Adipose tissue (tissue), 3 donors: Measurements from ENCODE around the gene BMF. TPM values are rescaled to one million over a fixed set of nuclear protein-coding genes. Genes with fewer than 3 reads are reported as not detected.

Experiments
- H3K27ac ChIP-seq: one replicate; pipeline ENCODE4 v1.5.1; 2013; ENCODE audit warnings: low read depth, low read length
- whole genome bisulfite sequencing, 3 donors: extraction: QIAGEN DNeasy Blood & Tissue Kit; methylation state at CpG; one replicate each; pipeline ENCODE4 v1.1.7; 2013; 5-methylcytosine and 5-hydroxymethylcytosine counted together
- polyA plus RNA-seq, 3 donors: library from polyadenylated mRNA; stranded (reverse); fragments of 200-250 nt; gene quantifications; one replicate each; pipeline ENCODE4 v1.2.3, GENCODE V29; 2013
- donor health status: healthy with polysubstance abuse.
- donor health status: Bipolar disorder and iron deficiency.
- donor health status: healthy.

Gene BMF
- polyA plus RNA-seq, 3 donors, result 1.9 to 7.3 (median 3.5) TPM

DNA sequence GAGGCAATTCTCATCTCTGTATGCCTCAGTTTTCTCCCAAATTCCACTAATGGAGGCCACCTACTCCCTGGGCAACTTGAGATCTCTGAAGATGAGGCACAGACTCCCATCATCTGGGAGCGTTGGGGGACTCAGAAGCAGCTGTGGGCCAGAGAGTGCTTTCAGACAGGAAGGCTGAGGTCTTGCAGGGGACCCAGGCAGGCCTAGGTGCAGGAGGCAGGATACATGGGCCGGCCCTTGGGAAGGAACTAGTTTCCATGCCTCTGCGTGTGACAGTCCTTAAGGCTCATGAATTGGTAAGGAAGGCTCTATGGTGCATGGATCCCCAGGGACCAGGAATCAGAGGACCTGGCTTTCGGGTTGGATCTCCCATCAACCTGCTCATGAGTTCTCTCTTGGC is 14.5 kb downstream of the BMF start:
- 97 to 99% (median 98%) methylated on average over 4 of the region's 4 CpGs for WGBS, 3 donors
- no peak overlapping the region for H3K27ac ChIP-seq

DNA sequence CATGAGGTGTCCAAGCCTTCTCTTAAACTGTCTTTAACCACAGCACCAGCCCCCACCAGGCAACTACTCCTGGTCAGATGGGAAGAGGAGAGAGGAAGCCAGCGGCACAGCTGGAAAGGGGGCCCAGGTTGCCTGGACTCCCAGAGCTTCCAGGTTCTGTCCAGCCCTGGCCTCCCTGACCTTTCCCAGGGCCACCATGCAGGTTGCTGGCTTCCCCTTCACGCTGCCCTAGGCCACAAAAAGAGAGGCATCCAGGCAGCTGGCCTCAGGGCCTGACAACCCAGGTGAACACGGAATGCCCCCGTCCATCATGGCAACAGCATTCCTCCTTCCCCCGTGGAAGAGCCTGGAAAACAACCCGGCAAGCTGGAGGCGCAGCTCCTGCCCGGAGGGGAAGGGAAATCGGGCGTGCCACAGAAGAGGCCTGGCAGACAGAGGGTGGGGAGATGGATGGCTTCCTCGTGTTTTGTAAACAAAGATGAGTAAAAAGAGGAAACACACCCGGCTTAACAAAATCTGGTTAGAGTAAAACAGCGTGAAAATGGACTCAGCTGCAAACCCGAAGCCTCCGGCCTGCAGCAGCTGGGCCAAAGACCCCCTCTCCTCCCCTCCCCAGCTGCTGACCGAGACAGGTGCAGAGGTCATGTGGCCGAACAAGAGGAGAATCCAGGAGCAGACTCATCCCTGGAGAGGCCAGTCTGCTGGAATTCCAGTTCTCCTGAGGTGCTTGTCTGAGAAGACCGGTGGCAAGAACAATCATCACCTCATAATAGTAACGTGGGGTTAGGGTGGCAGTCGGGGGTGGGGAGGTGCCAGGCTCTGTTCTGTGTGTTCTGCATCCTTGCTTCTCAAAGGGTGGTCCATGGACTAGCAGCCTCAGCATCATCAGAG is 15.5 kb downstream of the BMF start:
- H3K27ac ChIP-seq, result no peak overlapping the region
- 44 to 74% (median 45%) methylated on average over 18 to 20 of the region's 20 CpGs for WGBS, 3 donors

DNA sequence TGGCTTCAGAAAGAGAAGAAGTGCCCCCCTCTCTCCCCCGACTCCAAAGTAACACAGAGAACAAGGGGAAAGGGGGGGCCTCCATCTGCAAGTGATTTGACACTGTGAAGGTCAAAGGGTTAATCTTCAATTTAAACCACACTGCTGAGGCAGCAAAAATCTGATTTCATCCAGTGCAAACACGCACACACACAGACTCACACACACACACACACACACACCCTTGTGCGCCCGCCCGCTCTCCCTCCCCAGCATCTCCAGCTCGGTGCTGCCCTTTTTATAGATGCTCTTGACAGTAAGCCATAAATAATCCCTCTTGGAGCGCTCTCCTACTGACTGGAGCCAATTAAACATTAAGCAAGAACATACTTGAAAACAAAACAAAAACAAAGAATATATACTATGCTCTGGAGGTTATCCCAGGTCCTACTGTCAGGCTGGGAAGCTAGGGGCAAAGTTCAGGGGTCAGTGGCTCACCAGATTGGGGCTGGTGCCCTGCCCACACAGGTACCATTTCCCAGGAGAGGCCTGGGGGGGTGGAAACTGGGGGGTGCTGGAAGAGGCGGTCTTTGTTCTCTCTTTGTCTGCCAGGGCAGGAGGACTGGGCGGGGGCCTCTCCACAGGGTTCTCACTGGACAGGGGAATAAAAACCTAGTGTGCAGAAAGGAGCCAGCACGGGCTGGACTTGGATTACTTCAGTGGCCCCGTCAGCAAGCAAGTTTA is 16.3 kb downstream of the BMF start:
- 25 to 39% (median 39%) methylated on average over 11 of the region's 11 CpGs for WGBS, 3 donors
- H3K27ac ChIP-seq, result no peak overlapping the region

DNA sequence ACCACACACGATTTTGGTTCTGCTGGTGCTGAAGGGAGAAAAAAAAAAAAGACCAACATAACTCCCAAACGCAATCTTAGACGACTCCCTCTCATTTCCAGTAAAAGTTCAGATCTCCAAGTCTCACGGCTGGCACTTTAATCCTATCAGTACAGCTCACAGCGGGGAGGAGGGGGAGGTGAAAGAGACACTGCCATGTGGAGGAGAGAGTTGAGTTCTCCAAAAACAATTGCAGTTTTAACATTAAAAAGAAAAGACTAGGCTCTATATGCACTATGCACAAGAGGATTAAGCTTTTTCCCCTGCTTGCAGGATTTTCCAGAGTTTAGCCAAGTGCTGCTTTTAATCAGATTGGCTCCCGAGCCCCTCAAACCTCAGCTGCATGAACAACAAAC is 16.8 kb downstream of the BMF start:
- WGBS, 3 donors, result 29 to 44% (median 38%) methylated on average over 6 of the region's 6 CpGs
- no peak overlapping the region for H3K27ac ChIP-seq

DNA sequence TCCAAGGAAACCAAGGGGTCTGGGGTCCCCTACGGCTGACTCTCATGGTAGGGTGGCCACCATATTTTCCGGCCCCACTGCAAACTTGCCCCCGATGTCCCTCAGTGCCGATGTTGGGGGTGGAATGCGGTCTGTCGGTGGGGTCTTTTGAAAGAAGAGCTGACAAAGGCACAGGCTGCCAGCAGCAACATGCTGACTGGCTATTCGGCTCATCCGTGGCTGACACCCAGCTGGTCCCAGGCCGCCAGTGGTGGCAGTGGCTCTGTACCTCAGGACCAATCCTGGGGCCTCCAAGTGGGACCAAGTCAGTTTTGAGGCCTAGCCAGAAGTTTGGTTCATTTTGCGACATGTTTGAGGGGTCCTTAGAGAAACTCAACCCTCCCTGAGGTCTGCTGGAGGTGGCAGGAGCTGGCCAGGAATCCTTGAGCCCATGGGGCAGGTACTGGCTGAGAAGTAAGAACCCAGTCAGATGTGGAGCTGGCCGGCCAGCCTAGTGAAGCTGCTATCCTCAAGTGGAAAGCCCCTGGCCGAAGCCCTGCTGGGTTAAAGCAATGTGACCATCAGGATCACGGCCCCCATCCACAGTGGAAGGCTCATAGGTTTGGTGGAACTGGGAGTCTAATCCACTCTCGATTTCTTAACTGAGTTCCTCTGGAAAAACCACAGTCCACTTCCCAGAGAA is 17.8 kb downstream of the BMF start:
- H3K27ac ChIP-seq, result no peak overlapping the region
- WGBS, 3 donors, result 90% methylated on average over 14 of the region's 14 CpGs

DNA sequence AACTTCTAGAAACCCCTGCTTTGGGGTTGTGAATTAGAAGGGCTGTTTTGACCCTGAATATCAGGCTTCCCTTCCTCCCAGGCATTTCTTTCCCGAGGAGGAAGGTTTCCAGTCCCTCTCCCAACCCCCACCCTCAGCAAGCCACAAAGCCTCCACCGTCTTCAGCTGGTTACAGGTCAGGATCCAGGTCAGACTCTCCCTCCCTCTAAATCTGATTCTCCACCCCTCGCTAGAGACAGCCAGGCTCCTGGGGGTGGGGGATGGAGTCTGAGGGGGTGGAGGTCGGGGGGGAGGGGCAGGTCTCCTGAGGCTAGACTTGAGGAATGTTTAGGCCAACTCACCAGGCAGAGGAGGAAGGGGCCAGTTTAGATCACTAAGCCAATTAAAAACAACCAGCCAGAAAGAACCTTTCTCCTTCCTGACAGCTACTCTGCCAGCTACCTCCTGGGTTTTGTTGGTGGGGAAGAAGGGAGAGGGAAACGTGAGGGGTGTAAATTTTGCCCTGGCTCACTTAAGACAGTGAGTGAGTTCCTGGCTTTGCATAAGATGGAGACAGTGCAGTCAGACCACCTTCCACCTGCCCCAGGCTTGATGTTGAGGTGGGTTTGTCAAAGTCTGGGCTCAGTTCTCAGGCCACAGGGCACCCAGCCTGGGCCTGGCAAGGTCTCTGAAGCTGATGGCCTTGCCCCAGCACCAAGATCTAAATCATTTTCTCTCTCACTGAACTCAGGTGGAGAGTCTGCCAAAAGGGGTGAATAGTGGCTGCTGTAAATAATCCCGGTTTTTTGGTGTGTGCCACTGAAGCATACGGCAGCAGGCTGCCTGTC is 19.5 kb downstream of the BMF start:
- 22 to 65% (median 54%) methylated on average over 7 of the region's 7 CpGs for WGBS, 3 donors
- no peak overlapping the region for H3K27ac ChIP-seq

DNA sequence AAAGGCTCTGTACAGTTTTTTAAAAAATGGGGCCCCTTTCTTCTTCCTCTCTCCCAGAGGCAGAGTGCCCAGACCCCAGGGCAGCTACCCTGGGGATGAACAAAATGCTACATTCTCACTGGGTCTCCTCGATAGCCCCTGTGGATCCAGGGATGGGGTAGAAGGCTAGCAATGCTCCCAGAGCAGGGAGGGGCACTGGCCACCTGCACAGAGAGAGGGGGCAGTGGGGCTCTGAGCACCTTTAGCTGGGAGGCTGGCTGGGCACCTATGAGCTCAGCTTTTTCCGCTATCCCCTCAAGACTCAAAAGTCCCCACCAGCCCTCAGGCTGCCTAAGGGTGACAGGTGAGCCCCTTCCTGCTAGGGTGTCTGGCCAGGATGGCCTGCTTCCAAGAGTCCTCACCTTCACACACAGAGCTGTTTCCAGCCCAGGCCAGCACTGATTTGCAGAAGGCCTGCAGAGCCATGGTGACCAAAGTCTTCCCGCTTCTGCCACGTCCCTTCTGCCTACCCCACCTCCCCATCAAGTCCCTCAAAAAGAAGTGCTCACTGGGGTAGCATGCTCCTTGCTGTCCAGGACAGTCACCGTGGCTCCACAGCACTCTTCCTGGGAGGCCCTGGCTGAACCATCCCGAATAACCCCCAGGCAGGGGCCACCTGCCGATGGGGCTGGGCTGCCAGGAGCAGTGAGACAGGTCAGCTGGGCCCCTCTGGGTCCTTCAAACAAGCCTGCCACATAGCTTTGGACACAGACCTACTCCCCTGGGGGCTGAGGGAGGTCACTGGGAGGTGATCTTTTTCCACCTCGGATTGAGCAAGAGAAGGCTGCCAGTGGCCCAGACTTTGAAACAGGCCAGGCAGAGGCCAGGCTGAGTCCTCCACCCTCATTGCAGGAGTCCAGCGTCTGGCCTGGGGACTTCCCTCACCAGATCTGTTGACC is 20.4 kb downstream of the BMF start:
- WGBS, 3 donors, result 47 to 75% (median 71%) methylated on average over 9 of the region's 9 CpGs
- H3K27ac ChIP-seq, result no peak overlapping the region

DNA sequence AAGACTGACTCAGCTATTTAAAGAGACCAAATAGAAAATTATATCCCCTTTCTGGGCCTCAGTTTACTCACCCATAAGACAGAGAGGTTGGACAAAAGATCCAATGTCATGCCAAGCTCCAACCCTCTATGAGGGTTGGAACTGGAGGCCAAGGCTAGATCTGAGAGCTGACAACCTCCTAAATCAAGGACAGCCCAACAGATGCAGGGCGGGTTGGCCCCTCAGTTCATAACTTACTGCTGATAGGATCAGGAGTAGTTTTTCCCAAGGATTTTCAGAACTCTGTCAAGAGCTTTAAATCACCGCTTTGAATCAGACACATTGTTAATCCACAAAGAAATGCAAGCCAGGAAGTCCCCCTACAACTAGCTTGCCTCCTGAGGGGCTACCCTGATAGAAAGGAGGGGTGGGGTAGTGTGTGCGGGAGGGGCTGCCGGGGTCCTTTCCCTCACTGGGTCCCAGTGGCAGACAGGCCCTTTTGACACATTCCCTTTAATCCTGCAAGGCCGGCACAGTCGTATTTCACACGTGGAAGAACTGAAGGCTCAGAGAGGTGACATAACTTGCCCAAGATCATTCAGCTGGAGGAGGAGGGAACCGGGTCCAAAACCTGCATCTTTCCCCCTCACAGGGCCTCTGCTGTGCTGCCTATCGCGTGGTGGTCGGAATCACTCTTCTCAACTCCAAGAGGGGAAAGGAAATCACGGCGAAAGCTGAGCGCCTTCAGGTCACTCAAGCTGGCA is 21.4 kb downstream of the BMF start:
- no peak overlapping the region for H3K27ac ChIP-seq
- 68 to 80% (median 78%) methylated on average over 14 of the region's 14 CpGs for WGBS, 3 donors

DNA sequence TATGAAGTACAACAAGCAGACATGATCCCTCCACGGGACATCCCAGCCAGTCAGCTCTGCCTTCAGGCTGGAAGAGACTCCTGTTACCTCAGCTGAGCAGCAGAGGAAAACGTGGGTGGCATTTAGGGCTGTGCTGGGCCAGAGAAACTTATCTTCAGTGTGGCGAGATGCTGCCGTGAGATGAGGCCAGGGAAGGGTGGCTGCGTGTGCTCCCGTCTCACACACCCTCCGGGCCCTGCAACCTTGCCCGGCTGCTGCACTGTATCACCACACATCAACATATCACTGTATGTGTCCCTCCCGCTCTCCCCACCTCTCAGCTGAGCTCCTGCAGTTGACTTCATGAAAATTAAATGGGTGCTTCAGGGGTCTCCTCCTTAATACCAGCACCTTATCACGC is 23.4 kb downstream of the BMF start:
- WGBS, 3 donors, result 65 to 75% (median 72%) methylated on average over 10 of the region's 10 CpGs
- H3K27ac ChIP-seq, result no peak overlapping the region

DNA sequence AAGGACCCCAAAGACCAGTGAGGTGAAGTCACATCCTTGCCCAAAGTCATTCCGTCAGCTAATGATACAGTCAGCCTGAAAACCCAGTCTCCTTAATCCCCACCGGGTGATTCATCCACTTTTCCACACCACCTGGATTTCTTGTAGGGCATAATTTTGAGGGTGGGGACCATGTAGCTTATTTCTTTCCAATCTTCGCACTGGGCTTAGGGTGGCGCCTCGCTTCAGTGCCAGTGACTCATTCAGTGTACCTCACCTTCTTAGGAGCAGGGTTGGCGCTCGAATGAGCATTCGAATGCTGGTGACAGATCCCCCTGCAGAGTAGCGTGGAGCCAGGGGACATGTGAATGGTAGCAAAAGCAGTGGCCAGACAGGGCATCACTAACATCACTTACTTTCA is 24.0 kb downstream of the BMF start:
- WGBS, 3 donors, result 94 to 99% (median 98%) methylated on average over 9 of the region's 9 CpGs

DNA sequence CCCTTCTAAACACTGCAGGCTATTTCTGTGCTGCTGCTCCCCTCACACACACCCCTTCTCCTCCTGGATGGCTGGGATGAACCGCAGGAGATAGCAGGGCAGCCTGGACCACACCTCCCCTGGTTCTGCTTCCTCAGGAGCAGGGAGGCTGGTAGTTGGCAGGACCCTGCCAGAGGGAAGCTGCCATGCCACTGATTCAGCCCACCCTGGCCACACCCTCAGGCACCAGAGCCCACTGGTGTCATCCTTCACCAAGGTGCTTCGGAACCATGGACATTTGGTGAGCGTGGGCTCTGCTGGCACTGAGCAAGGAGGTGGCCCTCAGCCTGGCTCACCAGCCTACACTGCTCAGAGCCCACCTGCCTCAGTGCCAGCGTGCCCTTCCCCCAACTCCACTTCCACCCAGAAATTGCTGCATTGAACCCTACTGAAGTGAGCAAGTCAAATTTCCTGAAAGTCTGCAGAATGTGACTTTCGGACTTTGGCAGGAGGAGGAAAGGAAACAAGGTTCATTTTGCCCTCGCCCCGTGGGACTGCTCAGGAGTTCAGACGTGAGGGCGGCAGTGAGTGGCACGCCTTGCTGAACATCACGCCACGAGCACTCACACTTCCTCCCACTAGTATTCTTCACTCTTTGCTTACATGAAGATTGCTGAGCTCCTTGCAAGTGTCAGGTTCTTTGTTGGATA is 26.3 kb downstream of the BMF start:
- H3K27ac ChIP-seq, result no peak overlapping the region
- WGBS, 3 donors, result 54 to 70% (median 59%) methylated on average over 11 to 12 of the region's 12 CpGs

More for the DNA sequence above, 24.0 kb downstream of the BMF start:
- no peak overlapping the region for H3K27ac ChIP-seq

DNA sequence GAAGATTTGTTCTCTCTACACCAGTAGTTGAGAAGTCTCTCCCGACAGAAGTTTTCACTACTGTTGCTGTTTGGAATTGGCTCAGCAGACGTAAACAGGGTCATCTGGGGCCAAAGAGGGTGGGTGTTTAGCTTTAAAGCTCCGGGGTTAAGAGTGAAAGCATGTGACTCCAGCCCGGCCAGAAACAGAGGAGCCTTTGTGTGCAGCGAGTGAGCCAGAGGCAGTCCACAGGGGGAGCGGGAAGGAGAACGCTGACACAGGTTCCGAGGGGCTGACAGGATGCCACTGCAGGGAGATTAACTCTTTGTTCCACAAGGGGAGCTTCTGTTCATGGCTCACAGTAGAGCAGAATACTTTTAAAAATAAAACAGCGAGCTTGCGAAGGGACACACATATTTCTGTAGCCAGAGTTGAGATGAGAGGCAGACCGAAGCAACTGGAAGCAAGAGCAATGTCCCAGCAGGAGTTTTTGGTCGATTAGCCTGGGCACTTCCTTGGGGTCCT is 26.9 kb downstream of the BMF start:
- H3K27ac ChIP-seq, result no peak overlapping the region
- 5 to 13% (median 10%) methylated on average over 12 of the region's 12 CpGs for WGBS, 3 donors

DNA sequence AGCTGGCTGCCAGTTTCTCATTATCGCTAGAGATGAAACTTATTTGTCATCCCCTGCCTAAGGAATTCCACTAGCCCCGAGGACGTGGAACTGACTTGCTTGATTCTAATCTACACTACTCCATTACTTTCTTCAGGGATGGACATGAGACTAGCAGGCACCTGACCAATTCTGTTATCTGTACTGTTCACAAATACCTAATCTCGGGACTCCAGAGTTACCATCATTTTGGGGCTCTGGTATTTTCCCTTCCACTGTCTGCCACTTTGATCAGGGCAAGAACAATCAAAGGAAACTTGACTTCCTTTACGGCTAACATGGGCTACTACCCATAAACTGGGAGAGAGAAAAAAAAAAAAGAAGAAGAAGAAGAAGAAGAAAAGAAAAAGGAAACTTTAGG is 27.8 kb downstream of the BMF start:
- WGBS, 3 donors, result 31 to 42% (median 40%) methylated on average over 5 of the region's 5 CpGs
- no peak overlapping the region for H3K27ac ChIP-seq

DNA sequence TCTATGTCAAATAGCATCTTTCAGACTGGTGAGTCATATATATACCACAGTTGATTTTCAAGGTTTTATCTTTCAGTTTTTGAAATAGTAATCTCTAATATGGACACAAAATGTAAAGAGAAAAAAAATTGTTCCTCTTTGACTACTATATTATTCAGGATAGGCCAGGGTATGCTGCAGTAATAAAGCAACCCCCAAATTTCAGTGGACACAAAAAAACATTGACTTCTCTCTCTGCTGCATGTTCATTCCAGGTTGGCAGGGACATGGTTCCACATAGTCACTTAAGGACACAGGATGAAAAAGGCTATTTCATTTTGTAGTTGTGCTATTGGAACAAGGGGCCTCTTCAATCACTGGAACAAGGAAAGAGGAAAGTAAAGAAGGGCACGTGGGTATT is 28.6 kb downstream of the BMF start:
- no peak overlapping the region for H3K27ac ChIP-seq
- WGBS, 3 donors, result 38 to 73% (median 70%) methylated on average over 1 of the region's 1 CpG

DNA sequence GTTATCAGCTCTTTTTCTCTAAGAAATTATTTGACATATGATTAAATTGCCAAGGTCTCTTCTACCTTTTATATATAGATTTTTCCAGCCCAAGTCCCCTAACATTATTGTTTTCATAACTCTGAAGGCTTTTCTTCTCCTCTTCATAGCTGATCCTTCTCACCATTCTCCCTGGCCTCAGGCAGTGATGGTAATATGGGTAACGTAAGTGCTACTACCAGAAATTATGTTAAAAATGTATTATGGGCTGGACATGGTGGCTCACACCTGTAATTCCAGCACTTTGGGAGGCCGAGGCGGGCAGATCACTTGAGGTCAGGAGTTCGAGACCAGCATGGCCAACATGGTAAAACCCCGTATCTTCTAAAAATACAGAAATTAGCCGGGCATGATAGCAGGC is 29.2 kb downstream of the BMF start:
- no peak overlapping the region for H3K27ac ChIP-seq
- WGBS, 3 donors, result 95 to 98% (median 96%) methylated on average over 6 of the region's 6 CpGs
